Femur (tissue), 1 donor: ENCODE data around the gene CLASRP.
A peak's percentile ranks its signal among the peaks of the same experiment; 100 is the strongest.

Source experiments
- DNase-seq: peaks from one replicate; pipeline ENCODE4 v3.0.0-alpha.2; 2017

The CLASRP gene

DNA sequence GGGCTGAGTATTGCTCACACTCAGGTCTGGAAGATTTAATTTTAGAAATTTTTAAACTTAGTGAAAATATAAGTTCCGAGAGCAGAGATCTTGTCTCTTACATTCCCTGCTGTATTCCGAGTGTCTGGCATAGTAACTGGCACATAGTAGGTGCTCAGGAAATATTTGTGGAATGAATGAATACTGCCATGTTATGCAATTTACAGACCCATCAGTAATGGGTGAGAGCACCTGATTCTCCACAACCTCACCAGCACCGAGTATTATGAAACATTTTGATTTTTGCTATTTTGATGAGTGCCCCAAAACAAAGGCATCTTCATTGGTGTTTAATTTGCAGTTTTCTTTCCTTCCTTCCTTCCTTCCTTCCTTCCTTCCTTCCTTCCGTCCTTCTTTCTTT is 15.8 kb upstream of the CLASRP start:
- no peak for DNase-seq

DNA sequence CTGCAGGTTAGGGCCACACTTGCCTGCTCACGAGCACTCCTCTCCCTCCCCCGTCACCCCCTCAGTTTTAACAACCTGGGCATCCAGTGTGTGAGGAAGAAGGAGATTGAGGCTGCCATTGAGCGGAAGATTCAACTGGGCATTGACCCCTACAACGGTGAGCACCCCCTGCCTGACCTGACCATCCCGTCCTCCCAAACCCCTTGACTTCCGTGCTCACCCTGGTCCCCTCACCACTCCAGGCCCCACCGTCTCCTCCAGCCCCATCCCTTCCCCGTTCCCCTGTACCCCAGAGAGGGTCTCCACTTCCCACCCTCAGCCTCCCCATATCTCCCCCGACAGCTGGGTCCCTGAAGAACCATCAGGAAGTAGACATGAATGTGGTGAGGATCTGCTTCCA is 13.6 kb upstream of the CLASRP start:
- no peak for DNase-seq

DNA sequence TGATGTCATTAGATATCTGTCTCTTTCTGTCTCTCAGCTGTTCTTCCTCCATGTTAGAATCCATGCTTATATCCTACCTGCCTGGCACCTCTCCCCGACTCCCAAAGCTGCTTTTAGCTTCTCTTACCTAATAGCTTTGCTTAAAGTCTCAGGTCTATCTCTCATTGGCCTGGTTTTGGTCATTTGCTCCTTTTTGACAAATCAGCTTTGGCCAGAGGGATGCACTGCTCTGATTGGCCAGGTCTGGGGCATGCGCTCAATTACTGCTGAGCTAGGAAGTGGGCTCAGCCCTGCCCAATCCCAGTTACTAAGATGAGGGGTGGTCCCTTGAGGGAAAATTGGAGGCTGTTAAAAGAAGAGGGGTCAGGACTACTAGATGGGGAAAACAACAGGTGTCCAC is 11.5 kb upstream of the CLASRP start:
- DNase-seq = no peak

DNA sequence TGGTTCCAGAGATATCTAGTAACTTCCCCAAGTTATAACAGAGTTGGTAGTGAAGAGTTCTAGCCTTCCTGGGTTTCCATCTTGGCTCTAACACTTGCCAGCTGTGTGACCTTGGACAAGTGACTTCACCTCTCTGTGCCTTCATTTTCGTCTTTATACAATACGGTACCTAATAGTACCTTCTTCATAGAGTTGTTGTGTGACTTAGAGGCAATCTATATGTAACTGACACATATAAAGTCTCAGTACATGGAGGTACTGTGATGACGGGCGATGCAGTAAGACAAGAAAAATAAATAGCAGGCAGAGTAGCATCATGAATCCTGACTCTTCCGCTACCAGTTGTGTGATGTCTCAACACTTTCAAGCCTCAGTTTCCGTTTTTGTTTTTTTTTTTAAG is 8.0 kb upstream of the CLASRP start:
- no peak for DNase-seq

DNA sequence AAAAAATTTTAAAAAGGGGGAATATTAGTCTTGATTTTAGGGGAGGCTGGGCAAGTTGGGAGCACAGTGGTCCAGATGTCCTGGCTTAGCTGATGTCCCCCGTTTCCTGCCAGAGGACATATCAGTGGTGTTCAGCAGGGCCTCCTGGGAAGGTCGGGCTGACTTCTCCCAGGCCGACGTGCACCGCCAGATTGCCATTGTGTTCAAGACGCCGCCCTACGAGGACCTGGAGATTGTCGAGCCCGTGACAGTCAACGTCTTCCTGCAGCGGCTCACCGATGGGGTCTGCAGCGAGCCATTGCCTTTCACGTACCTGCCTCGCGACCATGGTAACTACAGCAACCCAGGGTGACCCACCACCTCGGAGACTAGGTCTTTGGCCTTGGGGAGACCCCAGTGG is 6.4 kb upstream of the CLASRP start:
- no peak for DNase-seq

DNA sequence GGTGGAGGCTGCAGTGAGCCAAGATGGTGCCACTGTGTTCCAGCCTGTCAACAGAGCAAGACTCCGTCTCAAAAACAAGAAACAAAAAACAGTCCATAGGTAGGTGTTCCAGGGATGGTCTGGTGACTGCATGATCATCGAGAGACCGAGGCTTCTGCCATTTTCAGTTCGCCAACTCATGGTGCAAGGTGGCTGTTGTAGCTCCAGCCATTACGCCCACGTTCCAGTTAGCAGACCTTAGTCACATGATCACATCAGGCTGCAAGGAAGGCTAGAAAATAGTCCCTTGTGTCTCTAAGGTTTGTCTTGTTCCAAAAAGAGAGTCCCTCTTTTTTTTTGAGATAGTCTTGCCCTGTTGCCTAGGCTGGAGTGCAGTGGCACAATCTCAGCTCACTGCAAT is 3.1 kb upstream of the CLASRP start:
- no peak for DNase-seq

DNA sequence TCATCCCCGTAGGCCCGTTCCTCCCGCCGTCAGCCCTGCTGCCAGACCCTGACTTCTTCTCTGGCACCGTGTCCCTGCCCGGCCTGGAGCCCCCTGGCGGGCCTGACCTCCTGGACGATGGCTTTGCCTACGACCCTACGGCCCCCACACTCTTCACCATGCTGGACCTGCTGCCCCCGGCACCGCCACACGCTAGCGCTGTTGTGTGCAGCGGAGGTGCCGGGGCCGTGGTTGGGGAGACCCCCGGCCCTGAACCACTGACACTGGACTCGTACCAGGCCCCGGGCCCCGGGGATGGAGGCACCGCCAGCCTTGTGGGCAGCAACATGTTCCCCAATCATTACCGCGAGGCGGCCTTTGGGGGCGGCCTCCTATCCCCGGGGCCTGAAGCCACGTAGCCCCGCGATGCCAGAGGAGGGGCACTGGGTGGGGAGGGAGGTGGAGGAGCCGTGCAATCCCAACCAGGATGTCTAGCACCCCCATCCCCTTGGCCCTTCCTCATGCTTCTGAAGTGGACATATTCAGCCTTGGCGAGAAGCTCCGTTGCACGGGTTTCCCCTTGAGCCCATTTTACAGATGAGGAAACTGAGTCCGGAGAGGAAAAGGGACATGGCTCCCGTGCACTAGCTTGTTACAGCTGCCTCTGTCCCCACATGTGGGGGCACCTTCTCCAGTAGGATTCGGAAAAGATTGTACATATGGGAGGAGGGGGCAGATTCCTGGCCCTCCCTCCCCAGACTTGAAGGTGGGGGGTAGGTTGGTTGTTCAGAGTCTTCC is 1.3 kb upstream of the CLASRP start:
- no peak for DNase-seq

DNA sequence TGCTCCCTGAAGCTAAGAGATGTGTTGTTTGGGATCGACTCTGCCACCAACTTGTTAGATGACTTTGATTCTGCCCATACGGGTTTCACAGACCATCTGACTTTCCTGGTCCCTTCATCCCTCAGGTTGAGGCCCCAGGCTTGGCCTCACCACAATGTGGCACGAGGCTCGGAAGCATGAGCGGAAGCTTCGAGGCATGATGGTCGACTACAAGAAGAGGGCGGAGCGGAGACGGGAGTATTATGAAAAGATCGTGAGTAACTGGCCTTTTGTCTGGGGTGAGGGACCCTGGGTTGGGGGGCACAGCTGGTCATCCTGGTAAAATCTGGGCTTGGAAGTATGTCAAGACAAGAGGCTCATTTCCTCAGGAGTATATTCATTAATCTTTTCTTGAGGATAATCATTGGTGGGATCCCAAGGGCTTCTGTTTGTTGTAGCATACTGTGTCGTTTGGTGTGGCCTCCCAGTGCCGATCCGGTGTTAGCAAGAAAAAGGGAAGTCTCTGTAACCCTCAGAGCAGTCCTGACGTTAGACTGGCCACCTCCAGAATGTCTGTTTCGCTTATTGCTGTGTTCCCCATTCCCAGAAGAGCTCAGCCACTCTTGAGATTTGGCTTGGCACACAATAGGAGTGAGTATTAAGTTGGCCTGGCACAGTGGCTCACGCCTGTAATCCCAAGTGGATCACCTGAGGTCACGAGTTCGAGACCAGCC is 1.4 kb downstream of the CLASRP start:
- DNase-seq = no peak

DNA sequence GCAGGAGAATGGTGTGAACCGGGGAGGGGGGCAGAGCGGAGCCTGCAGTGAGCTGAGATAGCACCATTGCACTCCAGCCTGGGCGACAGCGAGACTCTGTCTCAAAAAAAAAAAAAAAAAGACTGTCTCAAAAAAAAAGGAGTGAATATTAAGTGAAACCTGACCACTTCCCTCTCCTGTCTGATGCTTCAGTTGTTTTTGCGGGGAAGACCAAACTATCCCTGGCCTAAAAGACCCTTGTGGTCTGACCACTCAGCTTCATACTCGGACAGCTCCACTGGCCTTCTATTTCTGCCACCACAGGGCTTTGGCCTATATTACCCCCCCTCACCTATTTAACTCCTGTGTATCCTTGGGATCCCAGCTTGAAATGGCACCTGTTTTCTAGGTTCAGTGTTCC is 2.3 kb downstream of the CLASRP start:
- DNase-seq = no peak

DNA sequence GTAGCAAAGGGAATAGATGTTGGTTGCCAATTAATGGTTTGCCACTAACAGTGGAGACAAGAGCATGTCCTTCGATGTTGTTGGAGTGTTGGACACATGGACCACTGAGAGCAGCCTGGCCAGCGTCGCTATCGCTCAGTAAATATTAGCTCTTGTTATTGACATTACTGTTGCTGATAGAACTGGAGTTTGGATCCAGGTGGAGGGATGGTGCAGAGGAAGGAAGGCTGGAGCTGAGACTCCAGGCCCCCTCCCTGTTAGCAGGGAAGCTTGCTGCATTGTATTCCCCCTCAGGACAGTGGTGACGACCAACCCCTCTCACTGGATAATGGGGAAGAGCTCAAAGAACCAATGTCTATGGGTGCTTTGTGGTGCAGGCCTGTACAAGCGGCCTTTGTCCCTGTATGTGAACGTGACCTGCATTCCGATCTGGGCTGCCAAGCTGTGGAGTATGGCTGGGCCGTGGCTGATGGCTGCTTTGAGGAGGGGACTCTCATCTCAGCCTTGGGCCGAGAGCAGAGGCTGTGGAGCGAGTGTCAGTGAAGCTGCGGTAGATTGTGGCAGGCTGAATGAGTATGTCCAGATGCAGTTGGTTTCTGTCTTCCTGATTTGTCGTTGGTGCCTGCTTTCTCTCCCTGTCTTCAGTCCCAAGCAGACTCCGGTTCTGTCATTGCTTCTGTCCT is 7.0 kb downstream of the CLASRP start:
- no peak for DNase-seq

DNA sequence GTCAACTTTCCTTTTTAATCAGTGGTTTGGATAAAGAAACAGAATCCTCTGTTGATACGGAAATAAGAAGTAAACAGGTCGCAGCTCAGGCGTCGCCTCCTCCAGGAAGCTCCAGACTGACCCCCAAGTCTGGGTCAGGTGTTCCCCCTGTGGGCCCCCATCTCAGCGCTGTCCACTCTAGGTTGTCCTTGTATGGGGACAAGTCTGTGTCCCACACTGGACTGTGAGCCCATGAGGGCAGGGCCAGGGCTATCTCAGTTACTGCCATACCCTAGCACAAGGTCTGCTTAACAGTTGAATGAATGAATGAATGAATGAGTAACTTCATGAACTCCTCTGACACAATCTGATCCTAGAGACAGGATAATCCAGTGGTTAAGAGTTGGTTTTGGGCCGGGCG is 7.5 kb downstream of the CLASRP start:
- no peak for DNase-seq

DNA sequence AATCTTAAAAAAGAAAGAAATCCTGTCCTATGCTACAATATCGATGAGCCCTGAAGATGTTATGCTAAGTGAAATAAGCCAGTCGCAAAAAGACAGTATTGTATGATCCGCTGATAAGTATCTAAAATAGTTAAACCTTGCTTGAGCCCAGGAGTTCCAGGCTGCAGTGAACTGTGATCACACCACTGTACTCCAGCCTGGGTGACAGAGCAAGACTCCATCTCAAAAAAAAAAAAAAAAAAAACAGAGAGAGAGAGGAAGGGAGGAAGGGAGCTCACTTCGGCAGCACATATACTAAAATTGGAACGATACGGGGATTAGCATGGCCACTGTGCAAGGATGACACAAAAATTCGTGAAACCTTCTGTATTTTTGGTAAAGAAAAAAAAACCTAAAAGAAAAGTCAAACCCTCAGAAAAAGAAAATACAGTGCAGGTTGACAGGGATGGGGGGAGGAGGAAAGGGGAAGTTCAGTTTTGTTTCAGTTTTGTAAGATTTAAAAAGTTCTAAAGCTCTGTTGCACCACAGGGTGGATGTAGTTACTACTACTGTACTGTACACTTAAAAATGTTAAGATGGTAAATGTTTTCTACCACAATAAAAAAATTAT is 8.4 kb downstream of the CLASRP start:
- no peak for DNase-seq

DNA sequence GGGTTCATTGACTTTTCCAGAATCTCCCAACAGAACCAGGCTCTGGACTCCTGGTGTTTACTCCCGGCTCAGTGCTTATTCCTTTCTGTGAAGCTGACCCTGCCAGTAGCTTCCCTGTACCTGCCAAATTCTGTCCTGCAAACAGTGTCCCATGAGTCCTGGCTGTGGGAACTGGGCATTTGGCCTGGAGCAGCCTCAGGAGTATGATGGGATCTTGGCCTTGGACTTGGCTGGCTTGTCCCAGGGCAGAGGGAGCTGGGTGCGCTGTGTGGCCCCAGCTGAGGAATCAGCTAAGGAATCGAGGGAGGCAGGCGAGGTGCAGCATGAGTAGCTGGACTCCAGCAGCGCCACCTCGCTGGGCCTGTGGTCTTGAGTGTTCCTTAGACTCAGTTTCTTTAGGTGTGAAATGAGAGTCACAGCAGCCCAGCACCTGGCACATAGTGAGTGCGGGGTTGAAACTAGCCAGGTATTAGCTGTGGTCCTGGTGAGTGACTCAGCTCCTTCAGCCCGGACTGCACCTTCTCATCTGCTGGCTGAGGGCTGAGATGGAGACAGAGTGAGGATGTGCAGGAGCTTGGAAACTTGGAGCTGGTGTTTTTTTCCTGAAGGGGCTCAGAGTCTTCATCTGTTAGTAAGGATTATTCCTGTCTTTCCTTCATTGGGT is 10.4 kb downstream of the CLASRP start:
- no peak for DNase-seq

DNA sequence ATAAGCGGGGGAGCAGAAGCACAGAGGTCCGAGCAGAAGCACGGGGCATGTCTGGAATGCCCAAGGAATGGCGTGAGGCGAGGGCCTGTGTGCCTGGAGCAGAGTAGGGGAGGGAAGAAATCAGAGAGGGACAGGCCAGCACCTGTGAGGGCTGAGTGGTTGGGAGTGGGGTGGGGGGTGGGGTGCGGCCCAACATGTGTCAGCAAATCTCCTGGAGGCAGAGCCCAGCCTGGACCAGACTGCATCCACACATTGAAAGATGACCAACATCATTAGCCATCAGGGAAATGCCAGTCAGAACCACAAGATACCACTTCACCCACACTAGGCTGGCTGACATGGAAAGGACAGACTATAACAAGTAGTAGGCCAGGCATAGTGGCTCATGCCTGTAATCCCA is 11.2 kb downstream of the CLASRP start:
- DNase-seq = no peak

DNA sequence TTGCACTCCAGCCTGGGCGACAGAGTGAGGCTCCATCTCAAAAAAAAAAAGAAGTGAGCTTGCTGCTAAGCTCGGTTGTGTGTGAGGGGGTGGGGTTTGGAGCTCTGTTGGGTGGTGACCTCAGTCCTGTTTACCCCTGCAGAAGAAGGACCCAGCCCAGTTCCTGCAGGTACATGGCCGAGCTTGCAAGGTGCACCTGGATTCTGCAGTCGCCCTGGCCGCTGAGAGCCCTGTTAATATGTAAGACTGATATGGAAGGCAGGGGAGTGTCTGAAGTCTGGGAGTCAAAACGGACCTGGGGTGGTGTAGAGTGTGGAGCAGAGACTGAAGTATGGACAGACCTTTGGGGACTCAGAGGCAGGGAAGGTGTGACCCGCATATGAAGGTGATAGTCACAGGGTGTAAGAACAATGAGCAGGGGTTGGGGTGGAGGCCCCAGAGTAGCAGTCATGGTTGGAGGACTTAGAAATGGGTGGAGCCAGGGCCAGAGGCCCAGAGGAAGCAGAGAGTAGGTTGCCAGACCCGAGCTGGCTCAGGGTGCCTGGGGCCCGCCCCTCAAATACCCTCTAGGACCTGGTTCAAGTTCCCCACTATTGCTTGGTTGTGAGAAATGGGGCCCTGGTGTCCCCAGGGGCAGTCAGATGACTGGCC is 13.2 kb downstream of the CLASRP start:
- no peak for DNase-seq

DNA sequence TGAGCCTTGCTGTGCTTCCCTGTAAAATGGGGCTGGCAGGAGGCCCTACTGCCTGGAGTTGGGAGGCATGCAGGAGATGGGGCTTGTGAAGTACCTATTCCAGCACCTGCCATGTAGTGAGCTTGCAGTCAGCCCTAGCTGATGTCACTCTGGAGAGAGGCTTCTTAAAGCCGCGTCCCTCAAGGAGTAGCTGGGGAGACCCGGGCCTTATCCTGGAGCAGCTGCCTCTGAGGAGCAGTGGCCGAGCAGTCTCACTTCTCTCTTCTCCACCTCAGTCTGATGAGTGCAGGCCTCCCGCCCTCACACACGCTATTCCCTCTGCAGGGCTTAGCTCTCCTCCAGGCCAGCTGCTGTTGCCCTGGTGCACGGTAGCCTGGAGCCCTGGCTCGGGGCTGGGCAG is 18.0 kb downstream of the CLASRP start:
- no peak for DNase-seq

DNA sequence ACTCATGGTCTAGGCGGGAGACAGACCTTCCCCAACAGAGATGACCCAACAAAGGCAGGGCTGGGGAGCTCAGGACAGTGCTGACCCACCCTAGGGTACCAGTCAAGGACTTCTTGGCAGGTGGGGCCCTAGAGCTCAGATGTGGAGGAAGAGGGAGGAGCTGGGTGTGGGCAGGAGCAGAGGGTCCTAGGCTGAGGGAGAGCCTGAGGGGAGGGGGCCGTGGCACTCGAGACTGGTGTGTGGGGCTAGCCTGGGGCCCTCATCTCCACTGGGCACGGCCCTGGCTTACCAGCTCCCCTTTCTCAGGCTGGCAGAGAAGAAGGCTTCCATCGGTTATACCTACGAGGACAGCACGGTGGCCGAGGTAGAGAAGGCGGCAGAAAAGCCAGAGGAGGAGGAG is 18.6 kb downstream of the CLASRP start:
- DNase-seq = no peak

DNA sequence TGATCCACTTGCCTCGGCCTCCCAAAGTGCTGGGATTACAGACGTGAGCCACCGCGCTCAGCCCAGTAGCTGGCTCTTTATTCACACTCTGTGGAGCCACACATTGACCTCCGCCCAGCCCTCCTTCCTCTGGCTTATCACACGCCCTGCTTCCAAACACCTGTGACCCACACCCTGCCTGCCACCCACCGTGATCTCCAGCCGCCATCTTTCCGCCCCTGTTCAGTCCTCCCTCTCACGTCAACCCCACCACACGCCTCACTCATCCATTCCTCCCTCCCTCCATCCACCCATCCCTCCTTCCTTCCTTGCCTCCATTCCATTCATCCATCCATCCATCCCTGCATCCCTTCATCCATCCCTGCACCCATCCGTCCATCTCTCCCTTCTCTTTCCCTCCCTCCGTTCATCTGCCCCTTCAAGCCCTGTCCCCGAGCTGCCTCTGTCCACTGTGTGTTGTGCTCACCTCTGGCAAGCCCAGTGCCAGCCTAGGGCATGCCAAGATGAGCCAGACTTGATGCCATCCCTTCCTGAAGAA is 19.8 kb downstream of the CLASRP start:
- DNase-seq = no peak

DNA sequence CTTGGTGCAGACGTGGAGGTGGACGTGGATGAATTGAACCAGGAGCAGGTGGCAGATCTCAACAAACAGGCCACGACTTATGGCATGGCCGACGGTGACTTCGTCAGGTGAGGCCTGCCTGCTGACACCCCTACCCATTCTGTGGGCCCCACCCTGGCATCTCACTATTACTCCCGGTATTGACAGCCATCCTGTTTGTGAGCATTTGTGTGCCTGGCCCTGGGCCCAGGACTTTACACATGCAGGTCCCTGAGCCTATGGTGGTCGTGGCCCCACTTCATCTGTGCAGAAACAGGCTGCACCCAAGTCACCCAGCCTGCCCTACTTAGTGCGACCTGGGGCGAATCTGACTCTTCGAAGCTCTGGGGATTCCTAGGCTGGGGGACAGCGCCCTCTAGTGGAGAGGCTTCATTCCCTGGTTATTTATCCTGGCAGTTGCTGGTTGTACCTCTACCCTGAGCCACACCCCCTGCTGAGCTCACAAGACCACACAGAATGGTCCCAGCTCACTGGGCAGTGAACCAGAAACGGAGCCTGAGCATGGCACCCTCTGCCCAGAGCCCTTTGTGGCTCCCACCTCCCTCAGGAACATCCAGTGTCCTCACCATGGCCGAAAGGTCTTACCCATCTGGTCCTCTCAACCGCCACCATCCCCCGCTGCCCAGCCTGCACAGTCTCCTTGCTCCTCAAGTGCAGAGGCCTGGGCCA is 20.6 kb downstream of the CLASRP start:
- peak; percentile 71 for DNase-seq

DNA sequence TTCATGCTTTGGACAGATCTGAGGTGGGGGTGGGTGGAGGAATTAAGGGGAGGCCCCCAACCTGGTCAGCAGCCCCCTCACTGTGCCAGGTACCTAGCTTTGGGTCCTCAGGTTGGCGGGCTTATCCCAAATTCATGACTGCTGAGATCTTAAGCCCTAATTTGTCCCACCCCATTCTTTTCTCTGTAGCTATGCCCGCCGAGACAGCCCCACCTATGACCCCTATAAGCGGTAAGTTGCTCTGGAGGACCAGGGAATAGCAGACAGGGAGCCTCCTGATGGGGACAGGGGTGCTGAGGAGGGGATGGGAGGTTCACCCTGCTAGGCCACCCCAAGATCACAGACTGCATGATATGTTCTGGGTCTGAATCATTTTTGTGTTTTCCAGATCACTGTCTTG is 23.1 kb downstream of the CLASRP start:
- no peak for DNase-seq
